ENCODE results near the gene PITPNC1.

DNA sequence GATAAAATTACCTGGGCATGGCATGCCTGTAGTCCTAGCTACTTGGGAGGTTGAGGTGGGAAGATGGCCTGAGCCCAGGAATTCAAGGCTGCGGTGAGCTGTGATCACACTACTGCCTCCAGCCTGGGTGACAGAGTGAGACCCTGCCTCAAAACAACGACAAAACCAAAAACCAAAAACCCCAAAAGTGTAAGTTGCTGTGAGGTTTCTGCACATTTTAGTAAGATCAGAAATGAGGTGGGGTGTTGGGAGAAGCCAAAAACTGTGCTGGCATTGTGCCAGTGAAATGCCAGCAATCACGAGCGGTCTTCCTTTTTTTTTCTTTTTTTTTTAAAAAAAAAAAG lies 114.6 kb downstream of the PITPNC1 start:
- TF ChIP-seq, protein P1, sequence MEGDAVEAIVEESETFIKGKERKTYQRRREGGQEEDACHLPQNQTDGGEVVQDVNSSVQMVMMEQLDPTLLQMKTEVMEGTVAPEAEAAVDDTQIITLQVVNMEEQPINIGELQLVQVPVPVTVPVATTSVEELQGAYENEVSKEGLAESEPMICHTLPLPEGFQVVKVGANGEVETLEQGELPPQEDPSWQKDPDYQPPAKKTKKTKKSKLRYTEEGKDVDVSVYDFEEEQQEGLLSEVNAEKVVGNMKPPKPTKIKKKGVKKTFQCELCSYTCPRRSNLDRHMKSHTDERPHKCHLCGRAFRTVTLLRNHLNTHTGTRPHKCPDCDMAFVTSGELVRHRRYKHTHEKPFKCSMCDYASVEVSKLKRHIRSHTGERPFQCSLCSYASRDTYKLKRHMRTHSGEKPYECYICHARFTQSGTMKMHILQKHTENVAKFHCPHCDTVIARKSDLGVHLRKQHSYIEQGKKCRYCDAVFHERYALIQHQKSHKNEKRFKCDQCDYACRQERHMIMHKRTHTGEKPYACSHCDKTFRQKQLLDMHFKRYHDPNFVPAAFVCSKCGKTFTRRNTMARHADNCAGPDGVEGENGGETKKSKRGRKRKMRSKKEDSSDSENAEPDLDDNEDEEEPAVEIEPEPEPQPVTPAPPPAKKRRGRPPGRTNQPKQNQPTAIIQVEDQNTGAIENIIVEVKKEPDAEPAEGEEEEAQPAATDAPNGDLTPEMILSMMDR (IDR thresholded peaks at IDR 0.05 in 4 of 5, conservative IDR thresholded peaks at IDR 0.05 in 1 of 5), result no peak
- TF ChIP-seq POLR2A (IDR thresholded peaks at IDR 0.05), result no peak

All from gastrocnemius medialis (tissue), 4 donors.